Body of pancreas (tissue), 4 donors: ENCODE data around the gene SLC25A34. TPM values are rescaled to one million over a fixed set of nuclear protein-coding genes. Genes with fewer than 3 reads are reported as not detected.
A peak's percentile ranks its signal among the peaks of the same experiment; 100 is the strongest.

Source experiments
- ATAC-seq: fragments of 150-250 bp; one replicate; pipeline ENCODE4 v1.9.1; 2016
- DNase-seq, 4 donors: peaks; one replicate each; pipeline ENCODE4 v3.0.0-alpha.2; 2019
- H3K27ac ChIP-seq, 4 donors: fragments of 200-600 bp; sonication (generic); 1 replicate in 3 of 4; 2 replicates in 1 of 4; pipeline versions ENCODE4 v1.5.1 to v1.6.1; 2016 to 2019; ENCODE audit warnings: mild to moderate bottlenecking in 1 of 4, mixed read lengths in 1 of 4, moderate library complexity in 1 of 4
- H3K27me3 ChIP-seq, 2 donors: fragments of 200-600 bp; sonication (generic); one replicate each; pipeline ENCODE4 v1.6.0; 2016; ENCODE audit warnings: mild to moderate bottlenecking in 1 of 2
- H3K36me3 ChIP-seq, 2 donors: fragments of 200-600 bp; sonication (generic); replicated peaks in 1 of 2; 2 replicates each; pipeline ENCODE4 v1.5.1; 2016; ENCODE audit warnings: low read depth in 2 of 2; ENCODE audit not compliant: insufficient read depth in 1 of 2
- H3K4me1 ChIP-seq: fragments of 200-600 bp; sonication (generic); one replicate; pipeline ENCODE4 v1.6.0; 2016
- H3K4me3 ChIP-seq, 2 donors: fragments of 200-600 bp; sonication (generic); 1 replicate in 1 of 2; 2 replicates in 1 of 2; pipeline ENCODE4 v1.5.1; 2016 to 2019
- H3K9me3 ChIP-seq, 3 donors: fragments of 200-600 bp; sonication (generic); 1 replicate in 2 of 3; 2 replicates in 1 of 3; pipeline ENCODE4 v1.5.1; 2016
- POLR2A ChIP-seq, 3 donors: fragments of 450-650 bp; IDR thresholded peaks; one replicate each; pipeline ENCODE4 v1.6.1; 2016; ENCODE audit warnings: antibody characterized with exemption in 3 of 3, mild to moderate bottlenecking in 2 of 3
- WGBS, 2 donors: methylation state at CpG; one replicate each; pipeline ENCODE4 v1.1.5; 2017; 5-methylcytosine and 5-hydroxymethylcytosine counted together
- intact Hi-C: fragments of 100-400 bp; cut with DNase I; formaldehyde crosslinking; loops from one replicate; pipeline ENCODE4 v1.15.1; 2023
- total RNA-seq, 2 donors: library from RNA; depleted of rRNA; stranded (reverse); fragments of >200 nt; gene quantifications; one replicate each; pipeline ENCODE4 v1.1.0, GENCODE V29; 2016
- TF ChIP-seq, protein P1 (sequence below), 7 experiments: fragments of 450-650 bp in 4 of 7; fragments of 200-600 bp in 3 of 7; sonication (generic) in 3 of 7; IDR thresholded peaks; one replicate each; pipeline ENCODE4 v1.5.1; 2016 to 2019; ENCODE audit warnings: antibody characterized with exemption in 7 of 7

Gene SLC25A34
- total RNA-seq, 2 donors from 2014 or later: 5.7 to 6.9 TPM

- ATAC-seq (no peak), DNase-seq (no peak)
- Histone ChIP-seq H3K4me1 (peaks cover 43% of the 10 kb centered on the region), H3K27me3 (no peaks in the 10 kb centered on the region), H3K9me3 (no peaks in the 10 kb centered on the region), H3K4me3 (no peak overlapping the region), H3K27ac (no peak overlapping the region), H3K36me3 (peaks cover 6 to 24% of the 10 kb centered on the region in 2 donors)
- no peak for TF ChIP-seq POLR2A (IDR thresholded peaks at IDR 0.05)
- TF ChIP-seq, protein P1, sequence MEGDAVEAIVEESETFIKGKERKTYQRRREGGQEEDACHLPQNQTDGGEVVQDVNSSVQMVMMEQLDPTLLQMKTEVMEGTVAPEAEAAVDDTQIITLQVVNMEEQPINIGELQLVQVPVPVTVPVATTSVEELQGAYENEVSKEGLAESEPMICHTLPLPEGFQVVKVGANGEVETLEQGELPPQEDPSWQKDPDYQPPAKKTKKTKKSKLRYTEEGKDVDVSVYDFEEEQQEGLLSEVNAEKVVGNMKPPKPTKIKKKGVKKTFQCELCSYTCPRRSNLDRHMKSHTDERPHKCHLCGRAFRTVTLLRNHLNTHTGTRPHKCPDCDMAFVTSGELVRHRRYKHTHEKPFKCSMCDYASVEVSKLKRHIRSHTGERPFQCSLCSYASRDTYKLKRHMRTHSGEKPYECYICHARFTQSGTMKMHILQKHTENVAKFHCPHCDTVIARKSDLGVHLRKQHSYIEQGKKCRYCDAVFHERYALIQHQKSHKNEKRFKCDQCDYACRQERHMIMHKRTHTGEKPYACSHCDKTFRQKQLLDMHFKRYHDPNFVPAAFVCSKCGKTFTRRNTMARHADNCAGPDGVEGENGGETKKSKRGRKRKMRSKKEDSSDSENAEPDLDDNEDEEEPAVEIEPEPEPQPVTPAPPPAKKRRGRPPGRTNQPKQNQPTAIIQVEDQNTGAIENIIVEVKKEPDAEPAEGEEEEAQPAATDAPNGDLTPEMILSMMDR (IDR thresholded peaks at IDR 0.05): no peak
- WGBS, 2 donors: 87 to 96% methylated on average over 7 to 11 of the region's 11 CpGs
- intact Hi-C loops: no loop called here
Measured at GRCh38 chr1:15733218-15733725, 2.8 kb upstream of the SLC25A34 start.

GRCh38 chr1:15733726-15734226, 2.3 kb upstream of the SLC25A34 start:
- Histone ChIP-seq H3K27me3 (no peaks in the 10 kb centered on the region), H3K4me1 (peaks cover 48% of the 10 kb centered on the region), H3K27ac (peak overlapping the region in 2 of 4 donors; percentile 97 to 99), H3K9me3 (no peaks in the 10 kb centered on the region), H3K4me3 (no peak overlapping the region), H3K36me3 (peaks cover under 1 to 24% of the 10 kb centered on the region in 2 donors)
- TF ChIP-seq POLR2A (IDR thresholded peaks at IDR 0.05): no peak
- TF ChIP-seq, protein P1 (IDR thresholded peaks at IDR 0.05): no peak
- WGBS, 2 donors: 85 to 91% methylated on average over 4 to 26 of the region's 27 CpGs
- ATAC-seq (no peak), DNase-seq (no peak)
- intact Hi-C loops: no loop called here

GRCh38 chr1:15734296-15734695, 1.8 kb upstream of the SLC25A34 start:
- Histone ChIP-seq H3K4me1 (peaks cover 53% of the 10 kb centered on the region), H3K27me3 (no peaks in the 10 kb centered on the region), H3K9me3 (no peaks in the 10 kb centered on the region), H3K27ac (peak overlapping the region; percentile 79 to 99 (median 95)), H3K4me3 (no peak overlapping the region), H3K36me3 (peaks cover 0 to 24% of the 10 kb centered on the region in 2 donors)
- WGBS, 2 donors: 77 to 88% methylated on average over 7 to 13 of the region's 13 CpGs
- ATAC-seq (no peak), DNase-seq (no peak)
- intact Hi-C loops: no loop called here
- TF ChIP-seq POLR2A (IDR thresholded peaks at IDR 0.05): no peak
- TF ChIP-seq, protein P1 (IDR thresholded peaks at IDR 0.05): no peak

DNA sequence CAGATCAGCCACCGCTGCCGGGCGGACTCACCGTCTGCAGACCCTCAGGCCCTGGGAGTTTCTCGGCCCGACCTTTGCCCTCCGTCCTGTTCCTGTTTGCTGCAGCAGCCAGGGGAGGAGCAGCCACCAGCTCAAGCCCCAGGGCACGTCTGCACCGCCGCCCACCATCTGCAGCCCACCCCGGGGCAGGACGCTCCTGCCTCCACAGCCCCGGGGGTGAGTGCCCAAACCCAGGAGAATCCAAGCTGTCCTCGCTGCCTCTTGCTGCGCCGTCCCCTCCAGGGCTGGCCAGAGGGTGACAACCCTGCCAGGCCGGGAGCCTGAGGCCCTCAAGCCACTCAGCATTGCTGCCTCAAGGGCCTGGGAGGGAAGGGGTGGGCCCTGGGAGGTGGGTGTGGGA, 1.2 kb upstream of the SLC25A34 start:
- 57 to 82% methylated on average over 9 to 17 of the region's 17 CpGs for WGBS, 2 donors
- H3K9me3 ChIP-seq: no peaks in the 10 kb centered on the region
- DNase-seq (peak in 1 of 4 donors; percentile 26), ATAC-seq (peak; percentile 0)
- H3K4me3 ChIP-seq: no peak overlapping the region
- no peaks in the 10 kb centered on the region for H3K27me3 ChIP-seq
- no peak for TF ChIP-seq POLR2A (IDR thresholded peaks at IDR 0.05)
- TF ChIP-seq, protein P1 (IDR thresholded peaks at IDR 0.05): no peak
- intact Hi-C loops: no loop called here
- H3K27ac ChIP-seq: peak overlapping the region; percentile 79 to 99 (median 95)
- H3K4me1 ChIP-seq: peaks cover 53% of the 10 kb centered on the region
- H3K36me3 ChIP-seq: peaks cover 0 to 22% of the 10 kb centered on the region in 2 donors
